IMR-90 (cell line): ENCODE results near the gene MOG. TPM values are rescaled to one million over a fixed set of nuclear protein-coding genes. Genes with fewer than 3 reads are reported as not detected.
A peak's percentile ranks its signal among the peaks of the same experiment; 100 is the strongest.

Source experiments
- ATAC-seq: fragments of 200-7000 bp; cut with Tn5 transposase; 2 replicates; pipeline ENCODE4 v1.9.1; 2020; ENCODE audit warnings: low read depth, mild to moderate bottlenecking, moderate library complexity
- BruUV-seq: library from RNA; stranded (reverse); fragments of 400-500 nt; replicated peaks from 2 replicates; lab custom pipeline; 2021; lab: Mats Ljungman, UMichigan
- CTCF ChIA-PET: fragments of 300-600 bp; formaldehyde crosslinking; extraction: SDS; loops from one replicate; lab custom pipeline; 2021; ENCODE audit warnings: antibody characterized with exemption; lab: Yijun Ruan, JAX
- POLR2A ChIA-PET: fragments of 300-600 bp; sonication (Branson Sonifier 250); formaldehyde crosslinking; loops from one replicate; lab custom pipeline; 2022; ENCODE audit warnings: antibody characterized with exemption; ENCODE audit not compliant: unreplicated experiment; lab: Charles Lee
- DNase-seq: peaks from one replicate; pipeline ENCODE4 v3.0.0; 2013
- H2AFZ ChIP-seq: replicated peaks from 2 replicates; pipeline ENCODE3; 2013; ENCODE audit warnings: low read length, mild to moderate bottlenecking; ENCODE audit not compliant: poor library complexity
- H2AK5ac ChIP-seq: 2 replicates; pipeline ENCODE4 v1.6.1; 2013; ENCODE audit warnings: low read depth, low read length, inconsistent platforms
- H2AK9ac ChIP-seq: replicated peaks from 2 replicates; pipeline ENCODE3; 2013; ENCODE audit warnings: mild to moderate bottlenecking, low read depth, low read length, moderate library complexity; ENCODE audit not compliant: poor library complexity
- H2BK120ac ChIP-seq: 2 replicates; pipeline ENCODE4 v1.6.1; 2013; ENCODE audit warnings: low read depth, low read length, inconsistent platforms
- H2BK15ac ChIP-seq: 3 replicates; pipeline ENCODE4 v1.6.1; 2013; ENCODE audit warnings: low read depth, low read length, inconsistent platforms
- H2BK20ac ChIP-seq: 2 replicates; pipeline ENCODE4 v1.6.1; 2013; ENCODE audit warnings: low read depth, mild to moderate bottlenecking, inconsistent platforms, low read length, moderate library complexity
- H2BK5ac ChIP-seq: 2 replicates; pipeline ENCODE4 v1.6.1; 2013; ENCODE audit warnings: mild to moderate bottlenecking, low read depth, low read length, inconsistent platforms; ENCODE audit not compliant: poor library complexity, severe bottlenecking
- H3K14ac ChIP-seq: replicated peaks from 2 replicates; pipeline ENCODE4 v1.6.1; 2013; ENCODE audit warnings: low read depth, low read length, inconsistent platforms
- H3K18ac ChIP-seq: 2 replicates; pipeline ENCODE4 v1.6.1; 2013; ENCODE audit warnings: low read depth, low read length, control low read depth
- H3K23ac ChIP-seq: 2 replicates; pipeline ENCODE4 v1.6.1; 2013; ENCODE audit warnings: low read depth, low read length, inconsistent platforms
- H3K27ac ChIP-seq: 2 replicates; pipeline ENCODE4 v1.5.1; 2013; ENCODE audit warnings: mild to moderate bottlenecking, control low read depth, low read length; ENCODE audit not compliant: insufficient read depth
- H3K27me3 ChIP-seq: 2 replicates; pipeline ENCODE4 v1.6.1; 2013; ENCODE audit warnings: low read length; ENCODE audit not compliant: control insufficient read depth, insufficient read depth
- H3K36me3 ChIP-seq: 2 replicates; pipeline ENCODE4 v1.6.1; 2013; ENCODE audit warnings: low read length, mixed read lengths; ENCODE audit not compliant: control insufficient read depth, insufficient read depth
- H3K4ac ChIP-seq: 2 replicates; pipeline ENCODE4 v1.6.1; 2013; ENCODE audit warnings: low read depth, low read length, inconsistent platforms
- H3K4me1 ChIP-seq: 2 replicates; pipeline ENCODE4 v1.6.1; 2013; ENCODE audit warnings: low read length, mixed read lengths; ENCODE audit not compliant: control insufficient read depth, insufficient read depth
- H3K4me2 ChIP-seq: 2 replicates; pipeline ENCODE4 v1.6.1; 2013; ENCODE audit warnings: low read depth, mild to moderate bottlenecking, control low read depth, low read length, moderate library complexity
- H3K4me3 ChIP-seq: 2 replicates; pipeline ENCODE4 v1.5.1; 2013; ENCODE audit warnings: low read depth, mild to moderate bottlenecking, control low read depth, low read length, moderate library complexity; ENCODE audit not compliant: insufficient read depth
- H3K56ac ChIP-seq: 2 replicates; pipeline ENCODE4 v1.6.1; 2013; ENCODE audit warnings: low read length, inconsistent platforms; ENCODE audit not compliant: insufficient read depth; ENCODE audit errors: extremely low read depth
- H3K79me1 ChIP-seq, 2 experiments: 2 replicates each; pipeline ENCODE4 v1.6.1; 2013; ENCODE audit warnings: low read length in 2 of 2, inconsistent platforms in 1 of 2, low read depth in 1 of 2
- H3K9ac ChIP-seq: 2 replicates; pipeline ENCODE4 v1.6.1; 2013; ENCODE audit warnings: low read depth, low read length, control low read depth
- H3K9me1 ChIP-seq: 2 replicates; pipeline ENCODE4 v1.6.1; 2013; ENCODE audit warnings: low read length, inconsistent platforms; ENCODE audit not compliant: insufficient read depth
- H3K9me3 ChIP-seq: 2 replicates; pipeline ENCODE4 v1.6.1; 2013; ENCODE audit warnings: low read length; ENCODE audit not compliant: control insufficient read depth, insufficient read depth
- H4K20me1 ChIP-seq: 2 replicates; pipeline ENCODE4 v1.6.1; 2013; ENCODE audit warnings: low read length, inconsistent platforms; ENCODE audit not compliant: insufficient read depth
- H4K5ac ChIP-seq: 2 replicates; pipeline ENCODE4 v1.6.1; 2013; ENCODE audit warnings: mild to moderate bottlenecking, low read depth, low read length, control low read depth
- H4K8ac ChIP-seq, 2 experiments: 2 replicates each; pipeline ENCODE4 v1.6.1; 2013; ENCODE audit warnings: low read depth in 2 of 2, low read length in 2 of 2, control low read depth in 1 of 2, inconsistent platforms in 1 of 2
- H4K91ac ChIP-seq: 2 replicates; pipeline ENCODE4 v1.6.1; 2013; ENCODE audit warnings: low read depth, low read length, inconsistent platforms; ENCODE audit not compliant: insufficient read depth
- BHLHE40 ChIP-seq: fragments of 150-350 bp; IDR thresholded peaks from 2 replicates; pipeline ENCODE4 v1.6.1; 2016; ENCODE audit warnings: mild to moderate bottlenecking, low read depth, low read length
- CHD1 ChIP-seq: IDR thresholded peaks from 2 replicates; pipeline ENCODE4 v1.6.1; 2012; ENCODE audit warnings: low read depth, low read length, improper control_type of control experiment
- CTCF ChIP-seq: conservative IDR thresholded peaks from 2 replicates; pipeline ENCODE4 v1.5.1; 2012; ENCODE audit warnings: mild to moderate bottlenecking, low read depth, low read length, improper control_type of control experiment
- ELK1 ChIP-seq: fragments of 150-350 bp; IDR thresholded peaks from 2 replicates; pipeline ENCODE4 v1.6.1; 2016; ENCODE audit warnings: low read depth, mild to moderate bottlenecking, low read length, moderate library complexity, borderline replicate concordance
- FOS ChIP-seq: fragments of 150-350 bp; IDR thresholded peaks from 2 replicates; pipeline ENCODE4 v1.6.1; 2016; ENCODE audit warnings: low read depth, low read length
- MAZ ChIP-seq: IDR thresholded peaks from 2 replicates; pipeline ENCODE4 v1.6.1; 2012; ENCODE audit warnings: low read depth, mild to moderate bottlenecking, low read length, improper control_type of control experiment, moderate library complexity, borderline replicate concordance
- MXI1 ChIP-seq: IDR thresholded peaks from 2 replicates; pipeline ENCODE4 v1.6.1; 2012; ENCODE audit warnings: low read depth, mild to moderate bottlenecking, low read length, moderate library complexity, borderline replicate concordance
- NFE2L2 ChIP-seq: fragments of 150-350 bp; IDR thresholded peaks from 2 replicates; pipeline ENCODE4 v1.6.1; 2016; ENCODE audit warnings: low read depth, mild to moderate bottlenecking, low read length
- RAD21 ChIP-seq: IDR thresholded peaks from 2 replicates; pipeline ENCODE4 v1.6.1; 2012; ENCODE audit warnings: low read length, improper control_type of control experiment
- RCOR1 ChIP-seq: IDR thresholded peaks from 2 replicates; pipeline ENCODE4 v1.6.1; 2012; ENCODE audit warnings: mild to moderate bottlenecking, low read length, improper control_type of control experiment; ENCODE audit not compliant: insufficient replicate concordance
- SMC3 ChIP-seq: fragments of 150-350 bp; IDR thresholded peaks from 2 replicates; pipeline ENCODE4 v1.6.1; 2016; ENCODE audit warnings: low read depth, mild to moderate bottlenecking, antibody characterized with exemption, low read length, moderate library complexity
- USF2 ChIP-seq: fragments of 150-350 bp; IDR thresholded peaks from 2 replicates; pipeline ENCODE4 v1.6.1; 2017; ENCODE audit warnings: mild to moderate bottlenecking, antibody characterized with exemption, low read length, low read depth
- WGBS, 2 experiments: methylation state at CpG; one replicate each; pipeline versions ENCODE4 v1.1.5 to v1.1.7; 2013; ENCODE audit warnings: missing lambda C conversion rate in 2 of 2; ENCODE audit not compliant: insufficient read length in 1 of 2; ENCODE audit errors: extremely low coverage in 2 of 2; 5-methylcytosine and 5-hydroxymethylcytosine counted together
- dilution Hi-C: fragments of 300-500 bp; cut with HindIII; formaldehyde crosslinking; loops from one replicate; pipeline ENCODE4 v1.14.3; 2018; ENCODE audit warnings: low sequenced_read_pairs; ENCODE audit not compliant: unreplicated experiment
- in situ Hi-C: fragments of 300-500 bp; cut with MboI; formaldehyde crosslinking; loops from 3 replicates; pipeline ENCODE4 v1.14.3; 2019; ENCODE audit warnings: low sequenced_read_pairs, inconsistent platforms, mixed read lengths
- intact Hi-C: fragments of 100-400 bp; cut with micrococcal nuclease; formaldehyde crosslinking; loops from 2 replicates; pipeline ENCODE4 v1.10.0; 2022
- polyA plus RNA-seq, 3 experiments: library from polyadenylated mRNA; depleted of rRNA; stranded (reverse); fragments of >200 nt; gene quantifications; 2 replicates each; pipeline ENCODE4 v1.2.3, GENCODE V29; 2012; ENCODE audit warnings: low replicate concordance in 1 of 3
- total RNA-seq: library from RNA; depleted of rRNA; stranded (reverse); fragments of >200 nt; gene quantifications from 2 replicates; pipeline ENCODE4 v1.2.3, GENCODE V29; 2012

MOG gene
- total and polyA plus RNA-seq, 2 of the 4 experiments (the other 2 are of a cell fraction): not detected

- in situ Hi-C loops: no loop called here
- Histone ChIP-seq H3K56ac (no peak overlapping the region), H4K91ac (no peak overlapping the region), H3K9ac (no peak overlapping the region), H2AK9ac (peak overlapping the region; percentile 17), H3K9me3 (no peaks in the 10 kb centered on the region), H4K20me1 (no peaks in the 10 kb centered on the region), H3K23ac (no peak overlapping the region), H2BK15ac (no peak overlapping the region), H3K4me2 (no peak overlapping the region), H3K14ac (no peak overlapping the region), H2BK5ac (no peak overlapping the region), H4K5ac (no peak overlapping the region), H3K27ac (no peak overlapping the region), H3K4me3 (no peak overlapping the region), H2AFZ (no peak overlapping the region), H2BK120ac (no peak overlapping the region), H3K36me3 (no peaks in the 10 kb centered on the region), H2BK20ac (no peak overlapping the region), H4K8ac (no peak overlapping the region), H2AK5ac (no peak overlapping the region), H3K4me1 (no peaks in the 10 kb centered on the region), H3K18ac (no peak overlapping the region), H3K27me3 (peaks cover 10% of the 10 kb centered on the region), H3K9me1 (no peaks in the 10 kb centered on the region), H3K4ac (no peak overlapping the region), H3K79me1 (no peaks in the 10 kb centered on the region)
- no peak for TF ChIP-seq RAD21
- TF ChIP-seq SMC3: no peak
- TF ChIP-seq MAZ: no peak
- TF ChIP-seq CTCF: no peak
- TF ChIP-seq RCOR1: no peak
- TF ChIP-seq USF2: no peak
- TF ChIP-seq MXI1: no peak
- no peak for TF ChIP-seq CHD1
- no peak for TF ChIP-seq NFE2L2
- no peak for TF ChIP-seq ELK1
- TF ChIP-seq BHLHE40: no peak
- no peak for TF ChIP-seq FOS
- 30% methylated on average over 2 of the region's 4 CpGs; no CpG with 5 or more reads in 1 of the 2 experiments for WGBS, 2 experiments
- DNase-seq (no peak), ATAC-seq (no peak)
- POLR2A ChIA-PET: no interaction called here
- intact Hi-C loops: no loop called here
- BruUV-seq: no TSS peak
- CTCF ChIA-PET: no interaction called here
- dilution Hi-C loops: no loop called here
Measured at GRCh38 chr6:29709188-29709587, 52.3 kb downstream of the MOG start.
